Measurements from ENCODE around the gene HHIP.

GRCh38 chr4:144674711-144675110 lies 28.8 kb downstream of the HHIP start:
- no peak for TF ChIP-seq CTCF (IDR thresholded peaks at IDR 0.05; ENCODE audit: low read length)
- TF ChIP-seq EZH2 (IDR thresholded peaks at IDR 0.05; ENCODE audit: borderline replicate concordance, low read length), result no peak
